NOMO-1 treated with DMSO at 0.1 percent for 48 hours (cell line): Measurements from ENCODE around the gene ADGRG6.

ENCODE experiments used
- DNase-seq: peaks from one replicate; lab custom pipeline; 2025; ENCODE audit not compliant: unreplicated experiment; lab: John Stamatoyannopoulos, UW

The ADGRG6 gene

DNA sequence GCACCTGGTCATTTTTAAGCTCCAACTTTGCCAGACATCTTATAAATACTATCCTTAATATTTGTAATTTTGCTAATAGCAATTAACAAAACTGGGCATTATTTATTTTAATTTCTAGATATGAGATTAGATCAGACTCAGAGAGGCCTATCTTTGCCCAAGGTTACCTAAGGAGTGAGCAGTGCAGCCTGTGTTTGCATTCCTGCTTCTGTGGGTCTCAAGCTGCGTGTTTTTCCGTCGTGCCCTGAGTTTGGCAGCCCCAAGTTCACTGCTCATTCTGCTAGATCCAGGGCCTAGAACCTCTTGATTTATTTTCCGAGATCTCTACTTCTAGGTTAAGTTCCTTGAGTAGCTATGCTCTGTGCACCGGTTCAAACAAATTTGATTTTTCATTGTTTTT, 11.0 kb upstream of the ADGRG6 start:
- no peak for DNase-seq

DNA sequence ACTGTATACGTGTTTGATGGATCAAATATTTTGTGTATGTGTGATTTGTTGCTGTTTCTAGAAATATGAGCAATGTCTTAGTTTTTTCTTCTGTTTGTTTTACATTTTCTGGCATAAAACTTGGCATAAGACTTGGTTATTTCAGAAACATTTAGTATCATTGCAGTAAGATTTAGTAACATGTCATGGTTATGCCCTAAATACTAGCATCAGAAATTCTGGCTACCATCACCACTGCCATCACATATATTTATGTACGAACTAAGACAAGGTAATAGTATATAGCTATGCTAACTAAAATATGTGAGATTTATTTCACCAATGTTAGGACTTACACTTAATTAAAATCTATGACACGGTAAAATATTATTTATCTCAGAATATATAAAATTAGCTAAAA, 10.3 kb upstream of the ADGRG6 start:
- no peak for DNase-seq

DNA sequence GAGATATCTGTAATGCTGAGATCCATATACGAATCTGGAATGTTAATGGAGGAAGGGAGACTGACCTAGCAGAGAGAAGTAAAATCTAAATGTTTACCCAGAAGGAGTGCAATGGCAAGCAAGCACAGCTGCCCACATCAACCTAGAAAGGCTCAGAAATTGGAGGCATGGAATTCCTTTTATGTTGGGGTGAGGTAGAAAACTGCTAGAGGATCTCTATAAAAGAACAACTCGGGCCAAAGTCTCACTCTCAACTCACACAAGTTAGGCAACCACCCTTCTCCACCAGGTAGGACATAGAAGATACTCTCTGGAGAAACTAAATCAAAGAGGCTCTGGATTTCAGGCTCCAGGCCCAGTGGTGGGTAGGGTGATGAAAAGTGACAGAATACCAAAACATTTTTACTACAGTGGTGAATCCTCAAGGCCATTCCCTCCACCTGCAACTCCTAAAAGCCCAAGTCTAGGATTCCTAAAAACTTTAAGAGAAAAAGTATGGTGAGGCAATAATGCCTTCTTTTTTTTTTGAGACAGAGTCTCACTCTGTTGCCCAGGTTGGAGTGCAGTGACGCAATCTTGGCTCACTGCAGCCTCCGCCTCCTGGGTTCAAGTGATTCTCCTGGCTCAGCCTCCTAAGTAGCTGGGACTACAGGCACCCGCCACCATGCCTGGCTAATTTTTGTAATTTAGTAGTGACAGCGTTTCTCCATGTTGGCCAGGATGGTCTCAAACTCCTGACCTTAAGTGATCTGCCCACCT, 9.5 kb upstream of the ADGRG6 start:
- no peak for DNase-seq

DNA sequence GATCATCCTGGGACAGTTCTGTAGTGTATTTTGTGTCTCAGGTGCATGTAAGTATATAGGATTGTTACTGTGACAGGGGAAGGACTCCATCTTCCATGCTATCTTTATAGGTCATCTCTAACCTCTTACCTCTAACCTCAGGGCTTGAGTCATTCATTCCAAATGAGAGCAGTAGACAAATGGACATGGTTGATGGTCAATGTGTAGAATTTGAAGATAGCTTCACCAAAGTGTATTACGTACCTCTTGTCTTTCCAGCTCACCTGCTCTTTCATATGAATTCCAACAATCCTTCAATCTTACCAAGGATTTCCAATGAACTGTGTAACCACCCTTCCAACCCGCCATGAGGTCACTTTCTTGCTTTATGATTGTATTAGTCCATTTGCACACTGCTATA, 8.7 kb upstream of the ADGRG6 start:
- DNase-seq = no peak

DNA sequence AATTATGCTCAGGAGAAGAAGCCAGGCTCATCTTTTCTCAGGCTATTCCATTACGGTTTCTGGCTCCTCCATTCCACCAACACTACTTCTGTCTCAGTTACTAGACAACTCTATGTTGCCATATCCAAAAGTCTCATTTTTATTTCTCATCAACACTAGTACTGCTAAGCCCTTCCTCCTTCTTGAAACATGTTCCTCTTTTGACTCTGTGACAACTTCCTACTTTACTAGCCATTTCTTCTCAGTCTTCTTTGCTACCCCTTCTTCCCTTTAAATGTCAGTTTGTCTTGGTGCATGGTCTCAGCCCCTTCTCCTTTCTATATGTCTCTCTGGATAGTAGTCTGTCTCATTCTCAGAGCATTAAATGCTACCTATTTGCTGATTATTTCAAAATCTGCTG, 7.1 kb upstream of the ADGRG6 start:
- DNase-seq = peak; percentile 89

DNA sequence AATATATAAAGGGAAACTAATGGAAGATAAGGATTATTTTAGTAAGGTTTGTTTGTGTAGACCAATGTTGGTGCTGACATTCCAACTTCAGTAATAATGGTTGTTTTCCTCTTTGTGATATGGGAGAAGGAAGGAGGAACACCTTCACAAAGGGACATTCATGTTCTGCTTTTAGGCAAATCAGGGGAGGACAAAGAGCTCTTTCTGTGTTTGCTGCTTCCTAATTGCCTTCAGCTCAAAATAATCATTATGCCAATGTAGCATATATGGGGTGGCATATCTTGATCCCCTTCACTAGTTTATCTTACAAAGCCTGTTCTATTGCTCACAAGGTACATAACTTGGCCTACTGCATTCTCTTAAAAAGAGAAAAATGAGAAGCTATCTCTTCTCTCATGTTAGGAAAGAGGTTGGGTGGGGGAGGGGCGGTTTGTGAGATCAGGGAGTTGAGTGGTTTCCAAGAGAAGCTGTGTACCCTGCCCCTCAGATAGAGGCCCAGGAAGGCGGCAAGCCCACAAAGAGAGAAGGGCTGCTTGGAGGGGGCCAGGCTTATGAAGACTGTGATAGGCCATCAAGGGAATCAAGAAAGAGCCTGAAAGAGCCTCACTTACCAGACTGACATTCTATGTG, 4.7 kb upstream of the ADGRG6 start:
- no peak for DNase-seq

DNA sequence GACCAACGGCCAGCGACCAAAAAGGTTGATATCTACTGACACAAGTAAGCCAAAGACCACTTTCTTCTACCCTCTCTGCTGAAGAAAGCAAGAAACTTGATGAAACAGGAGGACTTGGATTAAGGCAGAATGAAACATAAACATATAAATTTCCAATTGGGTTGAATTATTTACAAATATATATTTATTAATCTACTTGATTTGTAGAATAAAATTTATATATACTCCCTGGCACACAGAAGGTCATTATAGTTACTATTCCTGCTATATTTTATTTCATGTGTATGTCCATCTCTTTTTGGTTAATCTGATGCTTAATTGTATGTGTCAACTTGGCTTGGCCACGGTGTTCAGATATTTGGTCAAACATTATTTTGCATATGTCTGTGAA, 4.2 kb upstream of the ADGRG6 start:
- DNase-seq = no peak

DNA sequence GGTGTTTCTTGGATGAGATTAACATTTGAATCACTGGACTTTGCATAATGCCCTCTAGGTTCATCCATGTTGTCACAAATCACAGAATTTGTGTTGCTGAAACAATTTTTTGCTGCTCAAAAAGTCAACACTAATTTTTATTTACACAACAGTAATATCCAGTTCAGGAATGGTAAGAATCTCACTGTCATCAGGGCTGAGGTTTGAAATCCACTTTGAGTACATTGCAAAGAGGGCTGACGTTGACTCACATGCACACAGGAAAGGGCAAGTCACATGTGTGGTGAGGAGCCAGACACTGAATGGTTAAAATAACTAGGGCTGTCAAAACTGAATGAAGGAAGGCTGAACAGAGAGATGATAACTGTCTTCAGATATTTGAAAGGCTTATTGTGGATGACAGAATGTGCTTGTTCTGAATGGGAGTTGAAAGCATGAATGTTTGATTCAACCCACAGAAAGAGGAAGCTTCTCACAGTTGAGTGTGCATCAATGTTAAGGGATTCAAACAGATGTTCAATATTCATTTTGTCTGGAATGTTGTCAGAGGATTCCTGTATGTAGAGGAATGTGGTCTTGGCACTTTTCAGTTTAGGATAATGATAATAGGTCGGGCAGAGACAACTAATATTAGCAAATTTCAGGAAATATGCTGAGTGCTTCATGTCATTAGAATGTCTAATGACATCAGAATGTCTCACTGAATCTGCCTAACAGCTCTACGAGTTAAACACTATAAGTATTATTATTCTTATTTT, 3.6 kb upstream of the ADGRG6 start:
- no peak for DNase-seq

DNA sequence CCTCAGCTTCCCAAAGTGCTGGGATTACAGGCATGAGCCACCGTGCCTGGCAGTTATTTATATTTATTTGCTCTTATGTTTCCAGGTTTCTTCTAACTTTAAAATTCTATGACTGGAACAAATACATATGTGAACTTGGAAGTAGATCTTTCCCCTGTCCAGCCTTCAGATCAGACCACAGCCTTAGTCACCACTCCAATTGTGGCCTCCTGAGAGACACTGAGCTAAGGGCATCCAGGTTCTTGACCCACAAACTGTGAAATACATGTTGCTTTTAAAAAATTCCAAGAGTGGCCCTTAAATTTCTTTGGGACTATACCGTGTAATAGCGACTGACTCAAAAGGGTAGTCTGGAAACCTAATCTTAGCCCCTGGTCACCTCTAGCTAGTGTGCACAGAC, 1.5 kb upstream of the ADGRG6 start:
- DNase-seq = no peak

DNA sequence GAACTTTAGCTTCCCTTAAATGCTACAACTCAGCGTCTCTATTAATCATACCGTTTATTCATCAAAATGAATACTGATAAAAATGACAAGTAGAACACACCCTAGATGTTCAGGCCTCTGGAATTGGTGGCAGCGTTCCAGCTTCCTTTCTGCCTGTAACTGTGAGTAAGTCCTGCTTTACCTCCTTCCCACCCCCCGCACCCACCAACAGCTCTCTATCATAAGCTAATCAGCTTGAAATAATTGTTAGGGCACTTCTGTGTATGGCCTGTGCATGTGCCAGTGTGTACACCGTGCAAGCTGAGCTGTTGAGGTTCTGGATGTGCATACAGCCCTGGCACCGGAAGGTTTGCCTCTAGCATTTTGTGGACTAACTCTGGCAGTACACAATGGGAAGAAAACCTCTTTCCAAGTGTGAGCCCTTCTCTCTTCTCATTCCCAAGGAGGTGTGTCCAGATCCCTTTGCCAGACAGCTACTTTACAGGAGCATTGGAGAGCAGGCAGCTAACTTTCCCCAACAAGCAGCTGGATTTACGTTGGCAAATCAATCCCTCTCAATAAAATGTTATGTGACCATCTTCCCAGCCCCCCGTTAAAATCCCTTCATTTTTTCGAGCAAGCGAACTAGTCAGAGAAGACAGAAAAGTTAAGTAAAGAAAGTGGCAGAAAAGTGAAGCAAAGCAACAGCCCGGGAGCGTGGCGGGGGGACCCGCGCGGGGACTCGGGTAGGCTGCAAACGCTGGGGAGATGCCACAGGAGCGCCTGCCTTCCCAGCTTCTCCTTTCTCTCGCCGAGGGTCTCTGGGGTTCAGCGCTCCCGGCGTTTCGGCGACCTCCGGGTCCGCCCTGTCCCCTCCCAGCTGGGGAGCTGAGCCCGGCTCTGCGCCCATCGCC, 803 bp upstream of the ADGRG6 start:
- no peak for DNase-seq

DNA sequence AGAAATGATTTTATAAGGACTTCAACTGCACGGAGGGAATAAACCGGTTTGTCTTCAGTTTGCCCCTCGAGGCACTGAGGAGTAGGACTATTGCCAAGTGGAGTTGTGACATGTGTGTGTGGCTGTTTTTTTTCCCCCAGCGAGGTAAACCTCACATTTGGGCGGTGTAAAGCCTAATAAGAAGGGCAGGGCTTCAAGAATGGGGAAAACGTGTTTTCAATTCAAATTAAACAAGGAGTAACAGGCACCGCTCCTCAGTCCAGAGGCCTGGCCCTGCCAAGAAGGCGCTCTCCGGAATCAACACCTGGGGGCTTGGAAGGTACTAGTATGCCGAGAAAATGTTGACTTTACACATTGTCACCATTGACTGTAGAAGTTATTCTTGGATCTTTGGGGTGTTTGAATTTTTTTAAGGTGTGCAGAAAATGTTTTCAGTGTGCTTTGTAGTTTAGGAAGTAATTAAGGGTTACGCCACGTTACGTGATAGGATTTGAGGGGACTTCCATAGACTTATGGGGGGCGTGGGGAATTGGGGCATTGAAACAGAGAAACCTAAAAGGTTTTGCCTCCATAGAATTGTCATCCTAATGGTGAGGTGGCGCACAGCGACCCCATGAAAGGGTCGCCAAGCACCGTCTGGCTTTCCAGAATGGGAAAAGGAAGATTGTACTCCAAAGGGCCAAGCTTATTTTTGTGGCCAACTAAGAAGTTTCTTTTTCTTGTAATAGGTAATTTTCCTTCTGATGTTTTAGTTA, 791 bp downstream of the ADGRG6 start:
- no peak for DNase-seq

DNA sequence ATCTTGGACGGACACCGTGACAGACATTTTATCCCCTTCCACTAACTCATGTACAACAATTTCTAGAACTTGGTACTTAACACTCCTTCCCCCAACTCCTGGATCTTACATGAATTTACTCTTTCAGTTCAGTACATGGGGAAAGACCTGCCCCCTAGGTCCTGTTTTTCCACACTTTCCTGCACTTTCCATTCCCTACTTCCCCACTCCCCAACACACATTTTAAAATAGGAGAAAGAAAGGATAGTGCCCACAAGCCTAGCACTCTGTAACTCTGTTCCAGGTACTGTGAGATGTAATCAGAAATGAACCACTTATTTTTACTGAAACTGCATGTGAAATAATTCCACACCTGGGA, 1.3 kb downstream of the ADGRG6 start:
- DNase-seq = no peak

DNA sequence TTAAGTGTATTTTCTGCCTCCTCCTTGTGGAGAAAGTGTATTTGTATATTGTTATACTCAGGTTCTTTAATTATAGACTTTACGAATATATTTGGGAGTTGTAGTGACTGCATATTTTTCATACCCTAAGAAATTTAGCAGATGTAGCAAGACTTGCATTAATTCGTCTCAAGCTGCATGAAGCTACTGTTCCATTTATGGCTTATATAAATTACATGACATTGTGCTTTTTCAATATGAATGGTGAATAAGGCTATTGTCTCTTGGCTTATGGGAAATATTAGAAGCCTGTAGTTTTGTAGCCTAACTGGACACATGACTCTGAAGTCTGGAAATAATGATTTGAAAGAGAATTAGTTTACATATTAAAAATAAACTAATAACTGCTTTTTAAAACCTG, 2.4 kb downstream of the ADGRG6 start:
- no peak for DNase-seq

DNA sequence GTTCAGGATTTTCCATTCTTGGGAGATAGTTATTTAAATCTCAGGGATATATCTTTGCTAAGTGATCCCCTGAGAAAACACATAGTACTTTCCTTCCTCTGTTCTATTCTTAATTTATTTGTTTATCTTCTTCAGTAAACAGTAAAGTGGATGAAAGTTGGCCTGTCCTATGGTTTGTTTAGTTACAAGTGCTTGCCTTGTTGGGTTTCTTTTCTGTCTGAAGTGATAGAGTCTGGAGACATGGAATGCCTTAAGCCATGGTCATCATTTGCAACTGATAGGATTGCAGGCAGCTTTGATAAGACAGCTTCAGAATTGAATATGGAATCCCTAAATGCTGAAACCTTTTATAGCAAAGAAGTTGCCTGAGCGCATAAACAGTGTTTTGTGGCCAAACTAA, 4.9 kb downstream of the ADGRG6 start:
- DNase-seq = no peak

DNA sequence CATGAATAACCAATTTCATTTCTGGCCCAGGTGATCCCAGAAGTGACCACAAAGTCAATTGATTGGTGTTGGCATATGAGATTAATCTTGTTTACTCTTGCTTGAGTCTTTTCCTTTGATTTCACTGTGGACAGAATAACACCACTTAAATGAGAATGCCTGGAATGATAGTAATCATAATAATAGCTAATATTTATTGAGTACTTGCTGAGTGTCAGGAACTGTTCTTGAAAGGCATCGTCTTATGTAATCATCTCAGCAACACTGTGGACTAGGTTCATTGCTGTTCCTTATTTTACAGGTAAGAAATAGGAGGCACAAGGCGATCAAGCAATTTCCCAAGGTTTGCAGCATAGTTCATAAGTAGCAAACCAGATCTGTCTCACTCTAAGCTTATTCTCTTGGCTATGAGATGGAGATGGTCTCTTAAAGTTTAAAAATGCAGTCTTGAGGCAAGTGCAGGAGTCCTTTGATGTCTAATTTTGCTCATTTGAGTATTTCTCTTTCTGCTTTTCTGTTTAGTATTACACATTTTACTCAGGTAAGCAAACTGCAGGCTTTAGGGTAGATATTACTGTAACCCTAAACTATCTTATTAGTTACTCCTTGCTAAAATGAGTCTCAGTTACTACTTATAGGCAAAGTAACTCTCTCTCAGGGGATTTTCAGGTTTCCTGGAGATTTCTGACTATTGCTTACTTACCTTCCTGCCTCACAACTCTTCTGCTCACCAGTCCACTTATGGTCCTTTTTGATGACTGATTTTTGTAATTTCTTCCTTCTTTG, 6.3 kb downstream of the ADGRG6 start:
- no peak for DNase-seq

DNA sequence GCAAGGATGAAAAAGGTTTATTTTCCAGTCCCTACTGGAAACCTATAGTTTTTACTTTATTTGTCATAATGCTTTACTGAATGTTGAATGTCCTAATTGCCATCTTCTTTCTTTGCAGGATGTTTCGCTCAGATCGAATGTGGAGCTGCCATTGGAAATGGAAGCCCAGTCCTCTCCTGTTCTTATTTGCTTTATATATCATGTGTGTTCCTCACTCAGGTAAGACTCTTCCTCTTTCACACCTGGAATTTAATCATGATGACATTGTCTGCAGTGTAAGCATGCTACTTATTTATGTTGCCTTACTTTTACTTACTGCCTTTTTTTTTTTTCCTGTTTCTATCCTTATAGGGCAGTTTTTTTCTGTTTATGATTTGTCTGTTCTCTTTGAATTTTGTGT, 7.6 kb downstream of the ADGRG6 start:
- DNase-seq = no peak

DNA sequence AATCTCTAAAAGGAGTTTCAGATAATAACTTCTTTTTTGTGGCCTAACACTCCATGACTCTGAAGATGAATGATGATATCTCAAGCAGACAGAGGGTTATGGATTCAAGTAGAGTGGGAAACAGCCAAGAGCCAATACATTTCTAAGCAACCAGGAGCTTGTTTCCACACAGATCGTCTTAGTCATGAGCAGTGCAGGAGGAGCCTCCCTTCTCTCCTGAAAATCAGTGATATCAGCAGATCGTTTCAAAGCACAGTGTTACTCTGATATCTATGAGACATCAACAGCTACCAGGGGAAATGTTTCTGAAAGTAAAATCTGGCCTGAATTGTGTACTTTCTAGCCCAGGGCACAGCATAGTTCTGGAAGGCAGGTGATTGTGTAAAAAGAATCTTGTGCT, 11.5 kb downstream of the ADGRG6 start:
- no peak for DNase-seq

DNA sequence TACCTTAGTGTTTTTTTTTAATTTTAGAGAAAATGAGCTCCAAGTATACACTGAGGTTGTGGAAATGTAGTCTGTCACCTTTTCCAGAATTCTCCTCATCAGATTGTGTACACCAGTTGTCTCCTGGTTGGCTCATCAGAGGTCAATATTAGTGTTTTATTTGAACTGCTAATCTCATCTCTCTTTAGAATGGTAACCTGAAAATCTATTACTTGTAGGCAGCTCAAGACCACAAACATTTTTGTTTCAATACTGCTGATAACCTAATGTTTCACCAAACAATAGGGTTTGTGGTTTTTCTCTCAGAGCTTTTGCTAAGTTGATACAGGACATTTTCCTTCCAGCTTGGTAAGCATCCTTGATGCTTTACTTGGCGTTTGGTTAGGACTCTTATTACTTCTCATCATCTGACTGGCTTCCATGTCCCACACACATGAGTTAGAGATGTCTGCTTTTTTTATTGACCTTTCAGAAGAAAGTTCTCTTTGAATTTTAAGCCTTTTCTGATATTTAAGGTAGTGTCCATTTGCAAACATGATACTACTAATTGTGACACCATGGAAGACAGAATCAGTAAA, 15.1 kb downstream of the ADGRG6 start:
- DNase-seq = no peak

DNA sequence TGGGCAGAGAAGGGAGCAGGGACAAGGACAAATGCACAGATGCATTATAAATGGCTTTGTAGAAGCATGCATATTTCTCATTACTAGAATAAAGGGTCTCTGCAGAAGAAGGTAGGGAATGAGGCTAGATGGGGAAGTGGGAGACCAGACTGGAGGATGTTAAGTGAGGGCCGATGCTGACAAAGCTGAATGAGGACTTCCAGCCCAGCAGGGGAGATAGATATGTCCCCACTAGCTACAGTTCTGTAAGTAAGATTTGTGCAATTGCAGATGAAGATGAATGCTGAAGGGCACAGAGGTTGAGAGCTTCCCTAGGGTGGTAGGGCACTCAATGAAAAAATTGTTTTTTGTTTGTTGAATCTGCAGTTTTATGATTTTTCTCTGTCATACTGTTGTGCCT, 16.9 kb downstream of the ADGRG6 start:
- peak; percentile 23 for DNase-seq

DNA sequence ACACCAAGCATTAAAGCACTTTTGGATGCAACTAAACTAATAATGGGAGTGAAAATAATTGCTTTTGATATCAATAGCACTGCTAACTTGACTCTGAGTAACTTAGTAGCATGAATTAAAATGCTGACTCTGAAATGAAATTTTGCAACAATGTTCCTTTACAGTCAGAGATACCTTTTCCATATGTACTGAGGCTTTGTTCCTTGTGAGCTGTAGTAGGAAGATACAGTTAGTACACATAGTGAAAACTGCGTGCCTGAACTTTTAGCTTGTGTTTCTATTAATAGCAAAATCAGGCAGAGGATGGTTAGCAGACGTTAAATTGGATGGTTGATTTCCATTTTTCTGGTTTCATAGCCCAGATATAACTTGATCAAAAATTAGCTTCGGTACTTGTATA, 18.6 kb downstream of the ADGRG6 start:
- DNase-seq = no peak
